Keratinocyte (primary cell): ENCODE measurements around the gene RNF149. TPM values are rescaled to one million over a fixed set of nuclear protein-coding genes. Genes with fewer than 3 reads are reported as not detected.

Experiments
- DNase-seq: peaks from one replicate; pipeline ENCODE4 v3.0.0-alpha.2; 2011; ENCODE audit warnings: low read depth, missing footprints, low spot score
- FAIRE-seq: peaks from 2 replicates; lab custom pipeline; 2011; peaks lifted over from hg19 to GRCh38; lab: Jason Lieb, UNC
- H2AFZ ChIP-seq: 2 replicates; pipeline ENCODE4 v1.6.0; 2012; ENCODE audit warnings: low read length, control low read depth, inconsistent platforms; ENCODE audit not compliant: control insufficient read depth
- H3K27ac ChIP-seq: 2 replicates; pipeline ENCODE4 v1.5.1; 2011; ENCODE audit warnings: low read length; ENCODE audit not compliant: control insufficient read depth, insufficient read depth
- H3K27me3 ChIP-seq: 3 replicates; pipeline ENCODE4 v1.6.0; 2011; ENCODE audit warnings: low read length; ENCODE audit not compliant: control insufficient read depth, insufficient read depth; ENCODE audit errors: extremely low read depth
- H3K36me3 ChIP-seq, 2 experiments: 2 replicates in 1 of 2; 3 replicates in 1 of 2; pipeline ENCODE4 v1.5.1; 2011; ENCODE audit warnings: low read length in 2 of 2, mild to moderate bottlenecking in 1 of 2; ENCODE audit not compliant: control insufficient read depth in 2 of 2, insufficient read depth in 2 of 2; ENCODE audit errors: extremely low read depth in 1 of 2
- H3K4me1 ChIP-seq: 3 replicates; pipeline ENCODE4 v1.5.1; 2011; ENCODE audit warnings: low read length; ENCODE audit not compliant: control insufficient read depth, insufficient read depth; ENCODE audit errors: extremely low read depth
- H3K4me2 ChIP-seq: 3 replicates; pipeline ENCODE4 v1.6.0; 2011; ENCODE audit warnings: low read depth, low read length; ENCODE audit not compliant: control insufficient read depth, insufficient read depth; ENCODE audit errors: extremely low read depth
- H3K4me3 ChIP-seq, 3 experiments: fragments of 200-600 bp in 1 of 3; sonication (generic) in 1 of 3; 2 replicates in 2 of 3; 3 replicates in 1 of 3; pipeline ENCODE4 v1.5.1; 2011 to 2016; ENCODE audit warnings: low read length in 3 of 3, mild to moderate bottlenecking in 3 of 3, control low read depth in 2 of 3, inconsistent platforms in 1 of 3, low read depth in 1 of 3, mixed read lengths in 1 of 3, mixed run types in 1 of 3, moderate library complexity in 1 of 3; ENCODE audit not compliant: control insufficient read depth in 2 of 3, insufficient read depth in 2 of 3; ENCODE audit errors: extremely low read depth in 1 of 3
- H3K79me2 ChIP-seq: 2 replicates; pipeline ENCODE4 v1.6.0; 2012; ENCODE audit warnings: low read length; ENCODE audit not compliant: control insufficient read depth, insufficient read depth
- H3K9ac ChIP-seq: 3 replicates; pipeline ENCODE4 v1.6.0; 2011; ENCODE audit warnings: low read length; ENCODE audit not compliant: control insufficient read depth, insufficient read depth; ENCODE audit errors: extremely low read depth
- H3K9me1 ChIP-seq: 3 replicates; pipeline ENCODE4 v1.6.0; 2011; ENCODE audit warnings: low read length; ENCODE audit not compliant: control insufficient read depth, insufficient read depth; ENCODE audit errors: extremely low read depth
- H3K9me3 ChIP-seq: 2 replicates; pipeline ENCODE4 v1.5.1; 2012; ENCODE audit warnings: low read depth, low read length; ENCODE audit not compliant: control insufficient read depth
- H4K20me1 ChIP-seq: 3 replicates; pipeline ENCODE4 v1.6.0; 2011; ENCODE audit warnings: low read length; ENCODE audit not compliant: control insufficient read depth, insufficient read depth; ENCODE audit errors: extremely low read depth
- CTCF ChIP-seq, 3 experiments: IDR thresholded peaks in 1 of 3; conservative IDR thresholded peaks in 1 of 3; optimal IDR thresholded peaks in 1 of 3; 2 replicates in 2 of 3; 3 replicates in 1 of 3; pipeline versions ENCODE3 to v1.5.1; 2011; ENCODE audit warnings: low read length in 3 of 3, mild to moderate bottlenecking in 3 of 3, moderate library complexity in 2 of 3, control low read depth in 1 of 3, inconsistent platforms in 1 of 3; ENCODE audit not compliant: insufficient read depth in 2 of 3; ENCODE audit errors: extremely low read depth in 1 of 3
- EZH2 ChIP-seq: IDR thresholded peaks from one replicate; pipeline ENCODE4 v1.6.1; 2012; ENCODE audit warnings: inconsistent platforms, mild to moderate bottlenecking, low read length, moderate library complexity
- dilution Hi-C: fragments of 300-500 bp; cut with MboI; formaldehyde crosslinking; loops from one replicate; pipeline ENCODE4 v1.7.0; 2020; ENCODE audit warnings: low sequenced_read_pairs; ENCODE audit not compliant: extremely low pct_ligation_motif_present
- polyA plus RNA-seq, 5 experiments: library from polyadenylated mRNA; depleted of rRNA in 3 of 5; stranded (reverse) in 3 of 5; stranded (forward) in 1 of 5; unstranded in 1 of 5; fragments of >200 nt; gene quantifications; 1 replicate in 1 of 5; 2 replicates in 3 of 5; 3 replicates in 1 of 5; pipeline versions ENCODE4 v1.2.1 to v1.2.3, GENCODE V29; 2011 to 2012; ENCODE audit warnings: missing spikeins in 2 of 5, low read depth in 1 of 5, low replicate concordance in 1 of 5

The RNF149 gene
- polyA plus RNA-seq, 1 donor (not counting 4 experiments of a cell fraction or from before 2014, with no cell fraction given), result 68.0 TPM

- H3K27me3 ChIP-seq, result no peaks in the 10 kb centered on the region
- H4K20me1 ChIP-seq, result peaks cover 21% of the 10 kb centered on the region
- no peaks in the 10 kb centered on the region for H3K4me1 ChIP-seq
- DNase-seq (no peak), FAIRE-seq (no peak)
- no peak overlapping the region for H3K27ac ChIP-seq
- peaks cover 97% of the 10 kb centered on the region for H3K79me2 ChIP-seq
- no peak overlapping the region for H3K4me3 ChIP-seq
- H3K4me2 ChIP-seq, result no peak overlapping the region
- dilution Hi-C loops, result no loop called here
- TF ChIP-seq EZH2, result no peak
- no peak for TF ChIP-seq CTCF (optimal IDR thresholded peaks at IDR 0.05 in 1 of 3, IDR thresholded peaks at IDR 0.05 in 1 of 3, conservative IDR thresholded peaks at IDR 0.05 in 1 of 3; ENCODE audit: extremely low read depth in 1 of 3, insufficient read depth in 2 of 3, low read length in 3 of 3)
- H2AFZ ChIP-seq, result no peak overlapping the region
- H3K9me1 ChIP-seq, result peaks cover 3% of the 10 kb centered on the region
- H3K9ac ChIP-seq, result no peak overlapping the region
- peaks cover 1 to 9% of the 10 kb centered on the region in 2 experiments for H3K36me3 ChIP-seq
- H3K9me3 ChIP-seq, result no peaks in the 10 kb centered on the region
Observed at GRCh38 chr2:101299604-101300003, 8.9 kb downstream of the RNF149 start.

GRCh38 chr2:101297383-101297782, 11.1 kb downstream of the RNF149 start:
- Histone ChIP-seq H3K9me1 (peaks cover 3% of the 10 kb centered on the region), H2AFZ (no peak overlapping the region), H3K4me3 (no peak overlapping the region), H3K27ac (no peak overlapping the region), H3K27me3 (no peaks in the 10 kb centered on the region), H4K20me1 (peaks cover 20% of the 10 kb centered on the region), H3K9ac (no peak overlapping the region), H3K36me3 (peaks cover 8 to 16% of the 10 kb centered on the region in 2 experiments), H3K79me2 (peaks cover 91% of the 10 kb centered on the region), H3K9me3 (no peaks in the 10 kb centered on the region), H3K4me2 (no peak overlapping the region), H3K4me1 (no peaks in the 10 kb centered on the region)
- DNase-seq (no peak), FAIRE-seq (no peak)
- dilution Hi-C loops, result no loop called here
- TF ChIP-seq CTCF (optimal IDR thresholded peaks at IDR 0.05 in 1 of 3, IDR thresholded peaks at IDR 0.05 in 1 of 3, conservative IDR thresholded peaks at IDR 0.05 in 1 of 3; ENCODE audit: extremely low read depth in 1 of 3, insufficient read depth in 2 of 3, low read length in 3 of 3) (no peak), EZH2 (no peak)
